Measurements from ENCODE around the gene MINDY4B. TPM values are rescaled to one million over a fixed set of nuclear protein-coding genes. Genes with fewer than 3 reads are reported as not detected.

The MINDY4B gene
- total RNA-seq, 3 donors from 2014 or later, result not detected

- no peak for DNase-seq
- Histone ChIP-seq H3K9me3 (no peaks in the 10 kb centered on the region), H3K4me3 (no peak overlapping the region), H3K4me1 (ENCODE audit: low read depth) (no peaks in the 10 kb centered on the region), H3K36me3 (ENCODE audit: low read depth) (no peaks in the 10 kb centered on the region)
- TF ChIP-seq CTCF (IDR thresholded peaks at IDR 0.05), result no peak
- no peak for ATAC-seq
- intact Hi-C loops (cut with DNase I, micrococcal nuclease), result no loop called here
Observed at GRCh38 chr3:150887031-150887430, 18.2 kb downstream of the MINDY4B start.

GRCh38 chr3:150885535-150885934 lies 19.7 kb downstream of the MINDY4B start:
- DNase-seq, result no peak
- Histone ChIP-seq H3K36me3 (ENCODE audit: low read depth) (no peaks in the 10 kb centered on the region), H3K4me1 (ENCODE audit: low read depth) (no peaks in the 10 kb centered on the region), H3K4me3 (no peak overlapping the region), H3K9me3 (no peaks in the 10 kb centered on the region)
- intact Hi-C loops (cut with DNase I, micrococcal nuclease), result no loop called here
- no peak for ATAC-seq
- TF ChIP-seq CTCF (IDR thresholded peaks at IDR 0.05), result no peak

- no peak for ATAC-seq
- no peaks in the 10 kb centered on the region for H3K4me1 ChIP-seq (ENCODE audit: low read depth)
- TF ChIP-seq CTCF (IDR thresholded peaks at IDR 0.05), result no peak
Observed at GRCh38 chr3:150878996-150879575, 26.2 kb downstream of the MINDY4B start.

GRCh38 chr3:150878290-150878689 lies 26.9 kb downstream of the MINDY4B start:
- no peak for DNase-seq
- Histone ChIP-seq H3K4me3 (no peak overlapping the region), H3K4me1 (ENCODE audit: low read depth) (no peaks in the 10 kb centered on the region), H3K36me3 (ENCODE audit: low read depth) (no peaks in the 10 kb centered on the region), H3K9me3 (no peaks in the 10 kb centered on the region)
- intact Hi-C loops (cut with DNase I, micrococcal nuclease), result no loop called here
- ATAC-seq, result no peak
- no peak for TF ChIP-seq CTCF (IDR thresholded peaks at IDR 0.05)

More at GRCh38 chr3:150878996-150879575, 26.2 kb downstream of the MINDY4B start:
- Histone ChIP-seq H3K9me3 (no peaks in the 10 kb centered on the region), H3K4me3 (no peak overlapping the region), H3K36me3 (ENCODE audit: low read depth) (no peaks in the 10 kb centered on the region)
- no peak for DNase-seq
- intact Hi-C loops (cut with DNase I, micrococcal nuclease), result no loop called here

- intact Hi-C loops (cut with DNase I, micrococcal nuclease), result no loop called here
- H3K4me1 ChIP-seq (ENCODE audit: low read depth), result no peaks in the 10 kb centered on the region
- H3K36me3 ChIP-seq (ENCODE audit: low read depth), result no peaks in the 10 kb centered on the region
- no peaks in the 10 kb centered on the region for H3K9me3 ChIP-seq
- H3K4me3 ChIP-seq, result no peak overlapping the region
- ATAC-seq, result no peak
- no peak for TF ChIP-seq CTCF (IDR thresholded peaks at IDR 0.05)
- DNase-seq, result no peak
Observed at GRCh38 chr3:150877303-150877702, 27.9 kb downstream of the MINDY4B start.
